GM23248 (cell line): ENCODE measurements around the gene VEGFC.

Experiments used
- EZH2 ChIP-seq: fragments of 200-600 bp; sonication (generic); IDR thresholded peaks from 2 replicates; pipeline ENCODE4 v1.6.1; 2018; ENCODE audit warnings: antibody characterized with exemption, mild to moderate bottlenecking; ENCODE audit not compliant: insufficient read depth, poor library complexity, severe bottlenecking
- EZH2phosphoT487 ChIP-seq: fragments of 200-600 bp; sonication (generic); IDR thresholded peaks from 2 replicates; pipeline ENCODE4 v1.6.1; 2018; ENCODE audit warnings: antibody characterized with exemption, moderate library complexity, mild to moderate bottlenecking, low read depth; ENCODE audit not compliant: insufficient read depth

DNA sequence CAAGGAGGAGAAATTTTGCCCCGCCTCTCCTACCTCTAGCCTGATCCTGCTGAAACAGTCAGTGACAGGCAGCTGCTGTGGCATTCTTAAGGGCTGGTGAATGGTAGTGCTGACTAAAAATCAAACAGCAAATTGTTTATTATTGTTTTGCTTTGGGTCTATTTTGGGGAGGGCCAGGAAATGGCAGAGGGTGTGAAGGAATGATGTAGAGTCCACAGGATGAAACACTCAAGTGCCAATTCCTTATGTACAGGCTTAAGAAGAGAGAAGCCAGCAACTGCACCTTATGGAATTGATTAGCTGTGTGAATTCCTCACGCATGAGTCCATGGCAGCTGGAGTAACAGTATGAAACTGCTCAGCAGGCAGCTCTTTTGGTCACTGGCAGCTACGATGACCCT lies 39.7 kb downstream of the VEGFC start:
- TF ChIP-seq EZH2phosphoT487 (no peak), EZH2 (no peak)
